Activated CD8-positive, alpha-beta T cell treated with anti-CD3 and anti-CD28 coated beads for 36 hours (primary cell): ENCODE data around the gene ARF1. TPM values are rescaled to one million over a fixed set of nuclear protein-coding genes. Genes with fewer than 3 reads are reported as not detected.

Experiments used
- ATAC-seq: fragments of 200-7000 bp; cut with Tn5 transposase; one replicate; pipeline ENCODE4 v1.10.0; 2021; ENCODE audit warnings: mild to moderate bottlenecking, moderate library complexity
- CTCF ChIA-PET: fragments of 350-600 bp; sonication (Branson Sonifier 250); formaldehyde crosslinking; loops from one replicate; lab custom pipeline; 2021; ENCODE audit warnings: antibody characterized with exemption; lab: Charles Lee
- POLR2A ChIA-PET: fragments of 350-600 bp; sonication (Branson Sonifier 250); formaldehyde crosslinking; loops from one replicate; lab custom pipeline; 2021; ENCODE audit warnings: antibody characterized with exemption; lab: Charles Lee
- DNase-seq: peaks from one replicate; pipeline ENCODE4 v3.0.0-alpha.2; 2020
- H3K27ac Mint-ChIP-seq: one replicate; pipeline ENCODE4 v1.8.0; 2021; ENCODE audit warnings: mild to moderate bottlenecking, mixed read lengths
- H3K27me3 Mint-ChIP-seq: one replicate; pipeline ENCODE4 v1.8.0; 2021; ENCODE audit warnings: mixed read lengths
- H3K36me3 Mint-ChIP-seq: one replicate; pipeline ENCODE4 v1.8.0; 2021; ENCODE audit warnings: low read depth, mixed read lengths
- H3K4me1 Mint-ChIP-seq: one replicate; pipeline ENCODE4 v1.8.0; 2021; ENCODE audit warnings: low read depth, mixed read lengths
- H3K4me3 Mint-ChIP-seq: one replicate; pipeline ENCODE4 v1.8.0; 2021; ENCODE audit warnings: mild to moderate bottlenecking, moderate library complexity, mixed read lengths
- H3K9me3 Mint-ChIP-seq: one replicate; pipeline ENCODE4 v1.8.0; 2021; ENCODE audit warnings: mixed read lengths
- CTCF ChIP-seq: fragments of 200-600 bp; IDR thresholded peaks from one replicate; pipeline ENCODE4 v1.8.0; 2022; ENCODE audit warnings: antibody characterized with exemption, mild to moderate bottlenecking
- intact Hi-C: fragments of 100-400 bp; cut with micrococcal nuclease; formaldehyde crosslinking; loops from one replicate; pipeline ENCODE4 v1.10.0; 2022
- total RNA-seq, 2 experiments: library from RNA; stranded (reverse); gene quantifications; one replicate each; pipeline ENCODE4 v1.2.3, GENCODE V29; 2021

Gene ARF1
- total RNA-seq, 2 experiments from 2014 or later = 349 to 350 TPM

- peaks cover 3% of the 10 kb centered on the region for H3K36me3 Mint-ChIP-seq
- peaks cover 2% of the 10 kb centered on the region for H3K9me3 Mint-ChIP-seq
- no peak for DNase-seq
- peaks cover 3% of the 10 kb centered on the region for H3K4me1 Mint-ChIP-seq
- CTCF ChIA-PET = interaction anchor here (1.0 to 5.8 kb wide), 3 partner anchors 8 to 124 kb away, joined by 3 to 51 read pairs (median 10); no protein-coding TSS in a partner anchor
- intact Hi-C loops = no loop called here
- no peak overlapping the region for H3K4me3 Mint-ChIP-seq
- peaks cover 3% of the 10 kb centered on the region for H3K27me3 Mint-ChIP-seq
- ATAC-seq = no peak
- POLR2A ChIA-PET = interaction anchor here (1.1 to 1.6 kb wide), 3 partner anchors 15 to 45 kb away, joined by 3 read pairs; no protein-coding TSS in a partner anchor
- TF ChIP-seq CTCF = no peak
- no peak overlapping the region for H3K27ac Mint-ChIP-seq
Observed at GRCh38 chr1:228122921-228123441, 40.5 kb downstream of the ARF1 start.

GRCh38 chr1:228123505-228123904 is 41.0 kb downstream of the ARF1 start:
- no peak for TF ChIP-seq CTCF
- Mint-ChIP-seq H3K4me1 (peaks cover 3% of the 10 kb centered on the region), H3K4me3 (no peak overlapping the region), H3K27me3 (peaks cover 3% of the 10 kb centered on the region), H3K36me3 (no peaks in the 10 kb centered on the region), H3K27ac (no peak overlapping the region), H3K9me3 (no peaks in the 10 kb centered on the region)
- POLR2A ChIA-PET = interaction anchor here (1.1 to 1.6 kb wide), 2 partner anchors 19 to 45 kb away, joined by 3 read pairs; no protein-coding TSS in a partner anchor
- ATAC-seq (no peak), DNase-seq (no peak)
- intact Hi-C loops = no loop called here
- CTCF ChIA-PET = interaction anchor here (3.4 to 5.8 kb wide), 2 partner anchors 7 to 124 kb away, joined by 10 to 51 read pairs; no protein-coding TSS in a partner anchor

- Mint-ChIP-seq H3K27ac (no peak overlapping the region), H3K36me3 (no peaks in the 10 kb centered on the region), H3K27me3 (peaks cover 3% of the 10 kb centered on the region), H3K9me3 (no peaks in the 10 kb centered on the region), H3K4me1 (peaks cover 3% of the 10 kb centered on the region), H3K4me3 (no peak overlapping the region)
- no peak for DNase-seq
- CTCF ChIA-PET = interaction anchor here (2.5 kb wide), 1 partner anchor 126 kb away, joined by 10 read pairs; no protein-coding TSS in a partner anchor
- TF ChIP-seq CTCF = no peak
- ATAC-seq = no peak
- intact Hi-C loops = no loop called here
- POLR2A ChIA-PET = interaction anchor here (1.0 kb wide), 1 partner anchor 12 kb away, joined by 3 read pairs; no protein-coding TSS in a partner anchor
Observed at GRCh38 chr1:228125185-228125584, 42.7 kb downstream of the ARF1 start.

- CTCF ChIA-PET = interaction anchor here (1.0 to 4.5 kb wide), 9 partner anchors 11 to 252 kb away, joined by 3 to 51 read pairs (median 7); partner anchors contain the start of genes IBA57 and MRPL55
- Mint-ChIP-seq H3K4me3 (no peak overlapping the region), H3K27ac (no peak overlapping the region), H3K4me1 (peaks cover 9% of the 10 kb centered on the region), H3K27me3 (peaks cover 6% of the 10 kb centered on the region), H3K9me3 (no peaks in the 10 kb centered on the region), H3K36me3 (no peaks in the 10 kb centered on the region)
- no peak for DNase-seq
- intact Hi-C loops = no loop called here
- POLR2A ChIA-PET = interaction anchor here (0.6 kb wide), 1 partner anchor 38 kb away, joined by 3 read pairs; no protein-coding TSS in a partner anchor
- TF ChIP-seq CTCF = no peak
- no peak for ATAC-seq
Observed at GRCh38 chr1:228131766-228132165, 49.3 kb downstream of the ARF1 start.

GRCh38 chr1:228134591-228134990 is 52.1 kb downstream of the ARF1 start:
- DNase-seq = no peak
- intact Hi-C loops = no loop called here
- ATAC-seq = no peak
- ChIA-PET CTCF (interaction anchor here (1.3 to 1.5 kb wide), 2 partner anchors 31 to 380 kb away, joined by 4 read pairs; no protein-coding TSS in a partner anchor), POLR2A (interaction anchor here (1.7 kb wide), 1 partner anchor 35 kb away, joined by 3 read pairs; no protein-coding TSS in a partner anchor)
- Mint-ChIP-seq H3K4me3 (no peak overlapping the region), H3K36me3 (no peaks in the 10 kb centered on the region), H3K9me3 (no peaks in the 10 kb centered on the region), H3K27me3 (peaks cover 4% of the 10 kb centered on the region), H3K27ac (no peak overlapping the region), H3K4me1 (peaks cover 14% of the 10 kb centered on the region)
- TF ChIP-seq CTCF = no peak
